Endothelial cell of umbilical vein (primary cell): ENCODE results near the gene LAMC3.

Source experiments
- EZH2 ChIP-seq: IDR thresholded peaks from 2 replicates; pipeline ENCODE4 v1.6.1; 2012; ENCODE audit warnings: borderline replicate concordance, low read depth, mild to moderate bottlenecking, moderate library complexity, low read length, inconsistent platforms; ENCODE audit not compliant: severe bottlenecking
- FOS ChIP-seq: IDR thresholded peaks from 2 replicates; pipeline ENCODE4 v1.6.1; 2011; ENCODE audit warnings: mild to moderate bottlenecking, low read length, moderate library complexity, borderline replicate concordance; ENCODE audit not compliant: insufficient read depth
- JUN ChIP-seq: IDR thresholded peaks from 2 replicates; pipeline ENCODE4 v1.6.1; 2011; ENCODE audit warnings: borderline replicate concordance, low read depth; ENCODE audit not compliant: insufficient read length, insufficient read depth
- MAX ChIP-seq: IDR thresholded peaks from 2 replicates; pipeline ENCODE4 v1.6.1; 2011; ENCODE audit not compliant: insufficient read depth, insufficient read length
- MYC ChIP-seq: IDR thresholded peaks from one replicate; pipeline ENCODE4 v1.6.1; 2011; ENCODE audit warnings: mild to moderate bottlenecking, low read depth, low read length
- POLR2A ChIP-seq: IDR thresholded peaks from 2 replicates; pipeline ENCODE4 v1.6.1; 2012; ENCODE audit warnings: low read depth, mild to moderate bottlenecking, control low read depth, low read length
- POLR2AphosphoS5 ChIP-seq: IDR thresholded peaks from 2 replicates; pipeline ENCODE4 v1.6.1; 2012; ENCODE audit warnings: low read depth, mild to moderate bottlenecking, control low read depth, low read length, moderate library complexity; ENCODE audit not compliant: insufficient read depth
- TF ChIP-seq, protein P1 (sequence below), 2 donors: IDR thresholded peaks; 1 replicate in 1 of 2; 2 replicates in 1 of 2; pipeline ENCODE4 v1.5.1; 2011; ENCODE audit warnings: low read length in 2 of 2, mild to moderate bottlenecking in 2 of 2, moderate library complexity in 2 of 2, control low read depth in 1 of 2, inconsistent platforms in 1 of 2, low read depth in 1 of 2; ENCODE audit not compliant: insufficient read depth in 1 of 2; ENCODE audit errors: extremely low read depth in 1 of 2

- TF ChIP-seq, protein P1, sequence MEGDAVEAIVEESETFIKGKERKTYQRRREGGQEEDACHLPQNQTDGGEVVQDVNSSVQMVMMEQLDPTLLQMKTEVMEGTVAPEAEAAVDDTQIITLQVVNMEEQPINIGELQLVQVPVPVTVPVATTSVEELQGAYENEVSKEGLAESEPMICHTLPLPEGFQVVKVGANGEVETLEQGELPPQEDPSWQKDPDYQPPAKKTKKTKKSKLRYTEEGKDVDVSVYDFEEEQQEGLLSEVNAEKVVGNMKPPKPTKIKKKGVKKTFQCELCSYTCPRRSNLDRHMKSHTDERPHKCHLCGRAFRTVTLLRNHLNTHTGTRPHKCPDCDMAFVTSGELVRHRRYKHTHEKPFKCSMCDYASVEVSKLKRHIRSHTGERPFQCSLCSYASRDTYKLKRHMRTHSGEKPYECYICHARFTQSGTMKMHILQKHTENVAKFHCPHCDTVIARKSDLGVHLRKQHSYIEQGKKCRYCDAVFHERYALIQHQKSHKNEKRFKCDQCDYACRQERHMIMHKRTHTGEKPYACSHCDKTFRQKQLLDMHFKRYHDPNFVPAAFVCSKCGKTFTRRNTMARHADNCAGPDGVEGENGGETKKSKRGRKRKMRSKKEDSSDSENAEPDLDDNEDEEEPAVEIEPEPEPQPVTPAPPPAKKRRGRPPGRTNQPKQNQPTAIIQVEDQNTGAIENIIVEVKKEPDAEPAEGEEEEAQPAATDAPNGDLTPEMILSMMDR (IDR thresholded peaks at IDR 0.05; ENCODE audit: extremely low read depth in 1 of 2, insufficient read depth in 1 of 2, low read depth in 1 of 2, low read length in 2 of 2), result no peak
- TF ChIP-seq POLR2AphosphoS5 (no peak), POLR2A (no peak), EZH2 (no peak), MYC (no peak), MAX (no peak), FOS (no peak), JUN (no peak)
These were observed 11.9 kb downstream of the LAMC3 start for GRCh38 chr9:131020862-131021261.
